Stomach smooth muscle (tissue), 2 donors: ENCODE results near the gene AP2A1.

Experiments used
- H3K27ac ChIP-seq: one replicate; pipeline ENCODE4 v1.7.0; 2013; ENCODE audit warnings: mild to moderate bottlenecking, low read length, inconsistent platforms
- H3K27me3 ChIP-seq, 2 donors: one replicate each; pipeline ENCODE4 v1.7.0; 2013; ENCODE audit warnings: low read length in 2 of 2; ENCODE audit not compliant: insufficient read depth in 2 of 2, control insufficient read depth in 1 of 2
- H3K36me3 ChIP-seq, 2 donors: one replicate each; pipeline ENCODE4 v1.7.0; 2013; ENCODE audit warnings: low read length in 2 of 2; ENCODE audit not compliant: control insufficient read depth in 2 of 2, insufficient read depth in 2 of 2
- H3K4me1 ChIP-seq: one replicate; pipeline ENCODE4 v1.7.0; 2013; ENCODE audit warnings: low read length; ENCODE audit not compliant: control insufficient read depth, insufficient read depth
- H3K4me3 ChIP-seq, 2 donors: one replicate each; pipeline ENCODE4 v1.7.0; 2013; ENCODE audit warnings: low read length in 2 of 2
- H3K9ac ChIP-seq, 2 donors: one replicate each; pipeline ENCODE4 v1.7.0; 2013; ENCODE audit warnings: low read length in 2 of 2, mild to moderate bottlenecking in 1 of 2
- H3K9me3 ChIP-seq, 2 donors: one replicate each; pipeline ENCODE4 v1.7.0; 2013; ENCODE audit warnings: low read length in 2 of 2; ENCODE audit not compliant: control insufficient read depth in 2 of 2
- donor health status: healthy.
- donor health status: Pancreatic carcinoma.

Gene AP2A1

GRCh38 chr19:49766007-49766929 lies 533 bp upstream of the AP2A1 start:
- H3K4me1 ChIP-seq, result peaks cover 24% of the 10 kb centered on the region

DNA sequence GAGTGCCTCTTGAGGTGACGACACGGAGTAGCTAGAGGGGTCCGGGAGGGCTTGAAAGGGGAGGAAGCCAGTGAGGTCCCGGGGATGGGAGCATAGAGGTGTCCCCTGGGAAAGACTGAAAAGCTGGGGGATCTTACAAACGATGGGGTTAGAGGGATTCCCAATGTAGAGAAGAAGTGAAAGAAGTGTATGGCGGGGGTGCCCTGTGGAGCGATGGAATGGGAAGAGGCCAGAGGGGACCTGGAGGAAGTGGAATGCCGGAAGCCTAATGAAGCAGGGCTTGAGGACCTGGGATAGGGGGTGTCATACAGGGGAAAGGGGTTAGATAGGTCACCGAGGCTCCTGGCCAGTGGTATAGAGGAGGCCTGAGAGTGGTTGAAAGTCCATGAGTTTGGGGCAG lies 580 bp downstream of the AP2A1 start:
- Histone ChIP-seq H3K36me3 (no peaks in the 10 kb centered on the region), H3K9ac (peak overlapping the region; percentile 94 to 96), H3K27me3 (no peaks in the 10 kb centered on the region), H3K9me3 (no peaks in the 10 kb centered on the region), H3K4me1 (peaks cover 24% of the 10 kb centered on the region), H3K4me3 (peak overlapping the region; percentile 84 to 90), H3K27ac (peak overlapping the region; percentile 58)

More at GRCh38 chr19:49766007-49766929, 533 bp upstream of the AP2A1 start:
- no peaks in the 10 kb centered on the region for H3K36me3 ChIP-seq
- H3K27me3 ChIP-seq, result no peaks in the 10 kb centered on the region
- peak overlapping the region; percentile 60 to 69 for H3K4me3 ChIP-seq
- H3K27ac ChIP-seq, result peak overlapping the region; percentile 91
- no peaks in the 10 kb centered on the region for H3K9me3 ChIP-seq
- H3K9ac ChIP-seq, result peak overlapping the region; percentile 68 to 80

GRCh38 chr19:49767967-49768581 lies 1.3 kb downstream of the AP2A1 start:
- Histone ChIP-seq H3K4me1 (peaks cover 26% of the 10 kb centered on the region), H3K9me3 (no peaks in the 10 kb centered on the region), H3K9ac (peak overlapping the region; percentile 94 to 96), H3K27me3 (no peaks in the 10 kb centered on the region), H3K36me3 (no peaks in the 10 kb centered on the region), H3K27ac (no peak overlapping the region), H3K4me3 (peak overlapping the region; percentile 84 to 90)

- Histone ChIP-seq H3K4me3 (no peak overlapping the region), H3K27ac (no peak overlapping the region), H3K9me3 (no peaks in the 10 kb centered on the region), H3K36me3 (peaks cover 0 to 2% of the 10 kb centered on the region in 2 donors), H3K9ac (no peak overlapping the region), H3K4me1 (peaks cover 27% of the 10 kb centered on the region), H3K27me3 (no peaks in the 10 kb centered on the region)
These were observed 3.7 kb downstream of the AP2A1 start for GRCh38 chr19:49770529-49770928.

DNA sequence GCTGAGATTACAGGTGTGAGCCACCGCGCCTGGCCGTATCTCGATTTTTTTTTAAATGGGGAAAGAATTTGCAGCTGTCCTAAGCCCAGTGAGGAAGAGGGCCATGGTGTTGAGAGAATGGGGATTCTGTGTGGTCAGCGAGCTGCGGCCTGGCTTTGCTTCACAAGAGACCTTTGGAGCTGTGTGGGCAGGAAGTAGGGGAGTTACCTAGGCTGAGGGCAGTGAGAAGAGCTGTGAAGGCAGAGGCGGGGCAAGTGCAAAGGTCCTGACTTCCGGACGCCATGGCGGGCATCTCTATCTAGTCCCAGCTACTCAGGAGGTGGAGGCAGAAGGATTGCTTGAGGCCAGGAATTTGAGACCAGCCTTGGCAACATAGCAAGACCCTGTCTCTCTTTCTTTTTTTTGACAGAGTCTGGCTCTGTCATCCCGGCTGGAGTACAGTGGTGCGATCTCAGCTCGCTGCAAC lies 4.9 kb downstream of the AP2A1 start:
- Histone ChIP-seq H3K9ac (no peak overlapping the region), H3K27ac (no peak overlapping the region), H3K9me3 (no peaks in the 10 kb centered on the region), H3K4me3 (no peak overlapping the region), H3K36me3 (peaks cover 0 to 2% of the 10 kb centered on the region in 2 donors), H3K4me1 (peaks cover 22% of the 10 kb centered on the region), H3K27me3 (no peaks in the 10 kb centered on the region)

GRCh38 chr19:49772850-49773432 lies 6.1 kb downstream of the AP2A1 start:
- no peak overlapping the region for H3K27ac ChIP-seq
- no peak overlapping the region for H3K4me3 ChIP-seq
- H3K27me3 ChIP-seq, result no peaks in the 10 kb centered on the region
- peaks cover 15% of the 10 kb centered on the region for H3K4me1 ChIP-seq
- H3K36me3 ChIP-seq, result peaks cover 0 to 2% of the 10 kb centered on the region in 2 donors
- H3K9ac ChIP-seq, result no peak overlapping the region
- H3K9me3 ChIP-seq, result no peaks in the 10 kb centered on the region

- H3K9ac ChIP-seq, result no peak overlapping the region
- no peak overlapping the region for H3K27ac ChIP-seq
These were observed 7.0 kb downstream of the AP2A1 start for GRCh38 chr19:49773663-49774350.

DNA sequence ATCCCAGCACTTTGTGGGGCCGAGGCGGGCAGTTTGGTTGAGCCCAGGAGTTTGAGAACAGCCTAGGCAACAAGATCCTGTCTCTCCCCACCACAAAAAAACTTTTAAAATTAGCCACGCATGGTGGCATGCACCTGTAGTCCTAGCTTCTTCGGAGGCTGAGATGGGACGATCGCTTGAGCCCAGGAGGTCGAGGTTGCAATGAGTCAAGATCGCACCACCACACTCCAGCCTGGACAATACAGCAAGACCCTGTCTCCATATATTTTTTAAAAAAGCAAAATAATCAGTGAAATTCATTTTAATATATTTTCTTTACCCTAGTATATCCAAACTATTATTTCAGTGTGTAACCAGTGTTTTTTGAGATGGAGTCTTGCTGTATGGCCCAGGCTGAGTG lies 8.2 kb downstream of the AP2A1 start:
- Histone ChIP-seq H3K9ac (no peak overlapping the region), H3K27ac (no peak overlapping the region), H3K4me3 (no peak overlapping the region), H3K27me3 (no peaks in the 10 kb centered on the region), H3K36me3 (peaks cover 0 to 4% of the 10 kb centered on the region in 2 donors), H3K4me1 (peaks cover 6% of the 10 kb centered on the region), H3K9me3 (no peaks in the 10 kb centered on the region)

More at GRCh38 chr19:49773663-49774350, 7.0 kb downstream of the AP2A1 start:
- no peaks in the 10 kb centered on the region for H3K9me3 ChIP-seq
- H3K36me3 ChIP-seq, result peaks cover 0 to 2% of the 10 kb centered on the region in 2 donors
- H3K27me3 ChIP-seq, result no peaks in the 10 kb centered on the region
- peaks cover 7% of the 10 kb centered on the region for H3K4me1 ChIP-seq
- no peak overlapping the region for H3K4me3 ChIP-seq

DNA sequence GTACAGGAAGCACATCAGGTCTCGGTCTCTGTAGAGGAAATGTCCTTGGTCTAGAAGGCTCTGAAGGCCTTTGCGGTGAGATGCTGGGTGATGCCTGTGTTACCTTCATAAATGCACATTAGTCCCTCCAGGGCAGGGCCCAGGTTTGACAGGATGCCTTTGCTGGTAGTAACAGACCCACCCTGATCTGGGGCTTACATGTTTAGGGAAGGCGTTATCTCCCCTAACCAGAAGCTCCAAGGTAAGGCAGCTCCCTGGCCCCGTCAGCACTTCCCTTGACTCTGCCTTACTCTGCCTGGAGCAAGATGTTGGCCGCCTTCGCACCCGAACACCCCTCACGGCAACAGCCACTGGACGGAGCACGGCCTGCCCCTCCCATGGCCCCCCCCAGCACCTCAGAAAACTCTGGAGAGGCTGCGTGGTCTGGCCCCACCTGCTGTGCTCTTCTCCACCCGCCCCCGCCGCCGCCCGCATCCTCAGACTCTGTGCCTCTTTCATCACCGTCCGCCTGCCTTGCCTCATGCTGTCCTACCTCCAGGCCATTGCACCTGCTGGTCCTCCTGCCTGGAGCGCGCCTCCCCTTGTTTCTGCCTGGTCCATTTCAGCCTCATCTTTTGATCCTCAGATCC lies 9.1 kb downstream of the AP2A1 start:
- Histone ChIP-seq H3K4me1 (peaks cover 6% of the 10 kb centered on the region), H3K27ac (no peak overlapping the region), H3K27me3 (no peaks in the 10 kb centered on the region), H3K36me3 (peaks cover 0 to 4% of the 10 kb centered on the region in 2 donors), H3K9ac (no peak overlapping the region), H3K9me3 (no peaks in the 10 kb centered on the region), H3K4me3 (no peak overlapping the region)

GRCh38 chr19:49776371-49776764 lies 9.6 kb downstream of the AP2A1 start:
- H3K9me3 ChIP-seq, result no peaks in the 10 kb centered on the region
- no peak overlapping the region for H3K4me3 ChIP-seq
- no peak overlapping the region for H3K9ac ChIP-seq
- no peaks in the 10 kb centered on the region for H3K27me3 ChIP-seq
- peaks cover 0 to 4% of the 10 kb centered on the region in 2 donors for H3K36me3 ChIP-seq
- peaks cover 6% of the 10 kb centered on the region for H3K4me1 ChIP-seq
- H3K27ac ChIP-seq, result no peak overlapping the region
